GM12892 (cell line): ENCODE data around the gene CREBL2.

Experiments used
- POLR2A ChIP-seq: IDR thresholded peaks from 2 replicates; pipeline ENCODE4 v1.6.1; 2011; ENCODE audit warnings: low read depth, low read length, control low read depth
- POLR2AphosphoS5 ChIP-seq: IDR thresholded peaks from 2 replicates; pipeline ENCODE4 v1.6.1; 2011; ENCODE audit warnings: low read depth, low read length, control low read depth
- TAF1 ChIP-seq: IDR thresholded peaks from 2 replicates; pipeline ENCODE4 v1.6.1; 2011; ENCODE audit warnings: low read depth, mild to moderate bottlenecking, control low read depth, low read length, borderline replicate concordance

DNA sequence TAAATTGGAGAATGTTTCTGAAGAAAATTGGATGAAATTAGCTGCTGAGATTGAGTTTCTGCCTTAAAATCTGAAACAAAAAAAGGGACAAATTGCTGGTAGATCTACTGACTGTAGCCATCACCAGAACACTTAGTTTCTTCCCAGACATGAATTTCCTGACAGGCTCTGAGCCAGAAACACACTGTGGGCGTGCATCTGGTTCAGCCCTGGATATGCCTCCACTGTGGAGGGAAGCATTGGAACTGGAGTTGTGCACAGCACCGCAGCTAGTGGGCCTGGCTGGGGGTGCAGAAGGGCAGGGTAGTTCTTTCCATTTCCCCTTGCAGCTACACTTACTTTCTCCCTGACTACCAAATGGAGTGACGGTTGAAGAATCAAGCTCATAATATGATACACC lies 31.2 kb downstream of the CREBL2 start:
- TF ChIP-seq POLR2A (no peak), POLR2AphosphoS5 (no peak), TAF1 (no peak)
